SU-DHL-6 (cell line): ENCODE data around the gene KLF2.

Source experiments
- CTCF ChIP-seq: fragments of 200-600 bp; sonication (generic); IDR thresholded peaks from one replicate; pipeline ENCODE4 v1.5.1; 2017; ENCODE audit warnings: antibody characterized with exemption, mild to moderate bottlenecking, low read length, moderate library complexity; ENCODE audit not compliant: insufficient read depth, poor library complexity, severe bottlenecking
- EZH2phosphoT487 ChIP-seq: fragments of 200-600 bp; sonication (generic), shearing (Covaris generic); conservative IDR thresholded peaks from 2 replicates; pipeline ENCODE4 v1.6.1; 2018; ENCODE audit warnings: mild to moderate bottlenecking, antibody characterized with exemption, low read length, moderate library complexity, mixed read lengths

GRCh38 chr19:16335226-16335625 lies 10.6 kb downstream of the KLF2 start:
- TF ChIP-seq CTCF: no peak
- TF ChIP-seq EZH2phosphoT487: no peak
